Keratinocyte (primary cell): Measurements from ENCODE around the gene EPB41L2. TPM values are rescaled to one million over a fixed set of nuclear protein-coding genes. Genes with fewer than 3 reads are reported as not detected.

Experiments
- DNase-seq: peaks from one replicate; pipeline ENCODE4 v3.0.0-alpha.2; 2011; ENCODE audit warnings: low read depth, missing footprints, low spot score
- FAIRE-seq: peaks from 2 replicates; lab custom pipeline; 2011; peaks lifted over from hg19 to GRCh38; lab: Jason Lieb, UNC
- H2AFZ ChIP-seq: 2 replicates; pipeline ENCODE4 v1.6.0; 2012; ENCODE audit warnings: low read length, control low read depth, inconsistent platforms; ENCODE audit not compliant: control insufficient read depth
- H3K27ac ChIP-seq: 2 replicates; pipeline ENCODE4 v1.5.1; 2011; ENCODE audit warnings: low read length; ENCODE audit not compliant: control insufficient read depth, insufficient read depth
- H3K27me3 ChIP-seq: 3 replicates; pipeline ENCODE4 v1.6.0; 2011; ENCODE audit warnings: low read length; ENCODE audit not compliant: control insufficient read depth, insufficient read depth; ENCODE audit errors: extremely low read depth
- H3K36me3 ChIP-seq, 2 experiments: 2 replicates in 1 of 2; 3 replicates in 1 of 2; pipeline ENCODE4 v1.5.1; 2011; ENCODE audit warnings: low read length in 2 of 2, mild to moderate bottlenecking in 1 of 2; ENCODE audit not compliant: control insufficient read depth in 2 of 2, insufficient read depth in 2 of 2; ENCODE audit errors: extremely low read depth in 1 of 2
- H3K4me1 ChIP-seq: 3 replicates; pipeline ENCODE4 v1.5.1; 2011; ENCODE audit warnings: low read length; ENCODE audit not compliant: control insufficient read depth, insufficient read depth; ENCODE audit errors: extremely low read depth
- H3K4me2 ChIP-seq: 3 replicates; pipeline ENCODE4 v1.6.0; 2011; ENCODE audit warnings: low read depth, low read length; ENCODE audit not compliant: control insufficient read depth, insufficient read depth; ENCODE audit errors: extremely low read depth
- H3K4me3 ChIP-seq, 3 experiments: fragments of 200-600 bp in 1 of 3; sonication (generic) in 1 of 3; 2 replicates in 2 of 3; 3 replicates in 1 of 3; pipeline ENCODE4 v1.5.1; 2011 to 2016; ENCODE audit warnings: low read length in 3 of 3, mild to moderate bottlenecking in 3 of 3, control low read depth in 2 of 3, inconsistent platforms in 1 of 3, low read depth in 1 of 3, mixed read lengths in 1 of 3, mixed run types in 1 of 3, moderate library complexity in 1 of 3; ENCODE audit not compliant: control insufficient read depth in 2 of 3, insufficient read depth in 2 of 3; ENCODE audit errors: extremely low read depth in 1 of 3
- H3K79me2 ChIP-seq: 2 replicates; pipeline ENCODE4 v1.6.0; 2012; ENCODE audit warnings: low read length; ENCODE audit not compliant: control insufficient read depth, insufficient read depth
- H3K9ac ChIP-seq: 3 replicates; pipeline ENCODE4 v1.6.0; 2011; ENCODE audit warnings: low read length; ENCODE audit not compliant: control insufficient read depth, insufficient read depth; ENCODE audit errors: extremely low read depth
- H3K9me1 ChIP-seq: 3 replicates; pipeline ENCODE4 v1.6.0; 2011; ENCODE audit warnings: low read length; ENCODE audit not compliant: control insufficient read depth, insufficient read depth; ENCODE audit errors: extremely low read depth
- H3K9me3 ChIP-seq: 2 replicates; pipeline ENCODE4 v1.5.1; 2012; ENCODE audit warnings: low read depth, low read length; ENCODE audit not compliant: control insufficient read depth
- H4K20me1 ChIP-seq: 3 replicates; pipeline ENCODE4 v1.6.0; 2011; ENCODE audit warnings: low read length; ENCODE audit not compliant: control insufficient read depth, insufficient read depth; ENCODE audit errors: extremely low read depth
- CTCF ChIP-seq, 3 experiments: IDR thresholded peaks in 1 of 3; conservative IDR thresholded peaks in 1 of 3; optimal IDR thresholded peaks in 1 of 3; 2 replicates in 2 of 3; 3 replicates in 1 of 3; pipeline versions ENCODE3 to v1.5.1; 2011; ENCODE audit warnings: low read length in 3 of 3, mild to moderate bottlenecking in 3 of 3, moderate library complexity in 2 of 3, control low read depth in 1 of 3, inconsistent platforms in 1 of 3; ENCODE audit not compliant: insufficient read depth in 2 of 3; ENCODE audit errors: extremely low read depth in 1 of 3
- EZH2 ChIP-seq: IDR thresholded peaks from one replicate; pipeline ENCODE4 v1.6.1; 2012; ENCODE audit warnings: inconsistent platforms, mild to moderate bottlenecking, low read length, moderate library complexity
- dilution Hi-C: fragments of 300-500 bp; cut with MboI; formaldehyde crosslinking; loops from one replicate; pipeline ENCODE4 v1.7.0; 2020; ENCODE audit warnings: low sequenced_read_pairs; ENCODE audit not compliant: extremely low pct_ligation_motif_present
- polyA plus RNA-seq, 5 experiments: library from polyadenylated mRNA; depleted of rRNA in 3 of 5; stranded (reverse) in 3 of 5; stranded (forward) in 1 of 5; unstranded in 1 of 5; fragments of >200 nt; gene quantifications; 1 replicate in 1 of 5; 2 replicates in 3 of 5; 3 replicates in 1 of 5; pipeline versions ENCODE4 v1.2.1 to v1.2.3, GENCODE V29; 2011 to 2012; ENCODE audit warnings: missing spikeins in 2 of 5, low read depth in 1 of 5, low replicate concordance in 1 of 5

The EPB41L2 gene
- polyA plus RNA-seq, 1 donor (not counting 4 experiments of a cell fraction or from before 2014, with no cell fraction given), result 22.0 TPM

GRCh38 chr6:130870179-130870880, 192.7 kb downstream of the EPB41L2 start:
- Histone ChIP-seq H3K9me3 (no peaks in the 10 kb centered on the region), H3K9ac (no peak overlapping the region), H4K20me1 (no peaks in the 10 kb centered on the region), H3K27me3 (no peaks in the 10 kb centered on the region), H3K4me1 (no peaks in the 10 kb centered on the region), H3K79me2 (no peaks in the 10 kb centered on the region), H3K36me3 (peaks cover 0 to 3% of the 10 kb centered on the region in 2 experiments), H2AFZ (no peak overlapping the region), H3K4me3 (no peak overlapping the region), H3K27ac (no peak overlapping the region), H3K9me1 (no peaks in the 10 kb centered on the region), H3K4me2 (no peak overlapping the region)
- no peak for TF ChIP-seq EZH2
- no peak for TF ChIP-seq CTCF (optimal IDR thresholded peaks at IDR 0.05 in 1 of 3, IDR thresholded peaks at IDR 0.05 in 1 of 3, conservative IDR thresholded peaks at IDR 0.05 in 1 of 3; ENCODE audit: extremely low read depth in 1 of 3, insufficient read depth in 2 of 3, low read length in 3 of 3)
- DNase-seq (no peak), FAIRE-seq (no peak)
- dilution Hi-C loops, result no loop called here

GRCh38 chr6:130869681-130870080, 193.4 kb downstream of the EPB41L2 start:
- peaks cover 0 to 3% of the 10 kb centered on the region in 2 experiments for H3K36me3 ChIP-seq
- H3K79me2 ChIP-seq, result no peaks in the 10 kb centered on the region
- no peaks in the 10 kb centered on the region for H4K20me1 ChIP-seq
- no peak overlapping the region for H3K9ac ChIP-seq
- H3K4me3 ChIP-seq, result no peak overlapping the region
- H2AFZ ChIP-seq, result no peak overlapping the region
- H3K9me1 ChIP-seq, result no peaks in the 10 kb centered on the region
- no peaks in the 10 kb centered on the region for H3K4me1 ChIP-seq
- FAIRE-seq (no peak), DNase-seq (no peak)
- no peaks in the 10 kb centered on the region for H3K27me3 ChIP-seq
- dilution Hi-C loops, result no loop called here
- TF ChIP-seq CTCF (optimal IDR thresholded peaks at IDR 0.05 in 1 of 3, IDR thresholded peaks at IDR 0.05 in 1 of 3, conservative IDR thresholded peaks at IDR 0.05 in 1 of 3; ENCODE audit: extremely low read depth in 1 of 3, insufficient read depth in 2 of 3, low read length in 3 of 3), result no peak
- no peak for TF ChIP-seq EZH2
- H3K9me3 ChIP-seq, result no peaks in the 10 kb centered on the region
- H3K27ac ChIP-seq, result no peak overlapping the region
- no peak overlapping the region for H3K4me2 ChIP-seq
